ENCODE measurements around the gene SLC2A10.
"Not testable (repeated sequence)": the region's sequence is repeated elsewhere in the genome, so short reads cannot be mapped to it uniquely, and the experiment has no call there.

SLC2A10 gene

GRCh38 chr20:46709459-46710152 is at the start of gene SLC2A10:
Gene SLC2A10 (plus strand): TSS chr20:46709649. CDS start chr20:46709737, 88 bp downstream.
- no peak for DNase-seq

- no peak for DNase-seq
Observed at GRCh38 chr20:46660487-46660886, 49.0 kb upstream of the SLC2A10 start.

GRCh38 chr20:46661659-46662058 is 47.8 kb upstream of the SLC2A10 start:
- no peak for DNase-seq

GRCh38 chr20:46663531-46663930 is 45.9 kb upstream of the SLC2A10 start:
- DNase-seq: no peak

- no peak for DNase-seq
Observed at GRCh38 chr20:46665602-46666001, 43.8 kb upstream of the SLC2A10 start.

GRCh38 chr20:46666306-46666705 is 43.1 kb upstream of the SLC2A10 start:
- DNase-seq: no peak

GRCh38 chr20:46666818-46667515 is 42.5 kb upstream of the SLC2A10 start:
- no peak for DNase-seq

GRCh38 chr20:46670228-46670584 is 39.2 kb upstream of the SLC2A10 start:
- DNase-seq: no peak

- DNase-seq: no peak
Observed at GRCh38 chr20:46670585-46671584, 38.6 kb upstream of the SLC2A10 start.

GRCh38 chr20:46671866-46672542 is 37.4 kb upstream of the SLC2A10 start:
- no peak for DNase-seq

- DNase-seq: no peak
Observed at GRCh38 chr20:46672543-46673148, 36.8 kb upstream of the SLC2A10 start.

GRCh38 chr20:46673394-46674252 is 35.8 kb upstream of the SLC2A10 start:
- no peak for DNase-seq

GRCh38 chr20:46674253-46675083 is 35.0 kb upstream of the SLC2A10 start:
- DNase-seq: no peak

GRCh38 chr20:46676649-46677316 is 32.7 kb upstream of the SLC2A10 start:
- not testable (repeated sequence) for DNase-seq

- no peak for DNase-seq
Observed at GRCh38 chr20:46677608-46678007, 31.8 kb upstream of the SLC2A10 start.

GRCh38 chr20:46678516-46678915 is 30.9 kb upstream of the SLC2A10 start:
- DNase-seq: no peak

- no peak for DNase-seq
Observed at GRCh38 chr20:46680684-46681031, 28.8 kb upstream of the SLC2A10 start.

- peak; percentile 15 to 66 (median 42) for DNase-seq
Observed at GRCh38 chr20:46681032-46681854, 28.2 kb upstream of the SLC2A10 start.

Data from stimulated activated naive CD4-positive, alpha-beta T cell (primary cell).